GM12872 (cell line): ENCODE measurements around the gene NPW.

Experiments used
- TF ChIP-seq, protein P1 (sequence below): IDR thresholded peaks from 3 replicates; pipeline ENCODE4 v1.5.1; 2011; ENCODE audit warnings: low read depth, mild to moderate bottlenecking, low read length, moderate library complexity; ENCODE audit not compliant: insufficient read depth

NPW gene

GRCh38 chr16:2006317-2006716 lies 13.3 kb upstream of the NPW start:
- TF ChIP-seq, protein P1, sequence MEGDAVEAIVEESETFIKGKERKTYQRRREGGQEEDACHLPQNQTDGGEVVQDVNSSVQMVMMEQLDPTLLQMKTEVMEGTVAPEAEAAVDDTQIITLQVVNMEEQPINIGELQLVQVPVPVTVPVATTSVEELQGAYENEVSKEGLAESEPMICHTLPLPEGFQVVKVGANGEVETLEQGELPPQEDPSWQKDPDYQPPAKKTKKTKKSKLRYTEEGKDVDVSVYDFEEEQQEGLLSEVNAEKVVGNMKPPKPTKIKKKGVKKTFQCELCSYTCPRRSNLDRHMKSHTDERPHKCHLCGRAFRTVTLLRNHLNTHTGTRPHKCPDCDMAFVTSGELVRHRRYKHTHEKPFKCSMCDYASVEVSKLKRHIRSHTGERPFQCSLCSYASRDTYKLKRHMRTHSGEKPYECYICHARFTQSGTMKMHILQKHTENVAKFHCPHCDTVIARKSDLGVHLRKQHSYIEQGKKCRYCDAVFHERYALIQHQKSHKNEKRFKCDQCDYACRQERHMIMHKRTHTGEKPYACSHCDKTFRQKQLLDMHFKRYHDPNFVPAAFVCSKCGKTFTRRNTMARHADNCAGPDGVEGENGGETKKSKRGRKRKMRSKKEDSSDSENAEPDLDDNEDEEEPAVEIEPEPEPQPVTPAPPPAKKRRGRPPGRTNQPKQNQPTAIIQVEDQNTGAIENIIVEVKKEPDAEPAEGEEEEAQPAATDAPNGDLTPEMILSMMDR: no peak

DNA sequence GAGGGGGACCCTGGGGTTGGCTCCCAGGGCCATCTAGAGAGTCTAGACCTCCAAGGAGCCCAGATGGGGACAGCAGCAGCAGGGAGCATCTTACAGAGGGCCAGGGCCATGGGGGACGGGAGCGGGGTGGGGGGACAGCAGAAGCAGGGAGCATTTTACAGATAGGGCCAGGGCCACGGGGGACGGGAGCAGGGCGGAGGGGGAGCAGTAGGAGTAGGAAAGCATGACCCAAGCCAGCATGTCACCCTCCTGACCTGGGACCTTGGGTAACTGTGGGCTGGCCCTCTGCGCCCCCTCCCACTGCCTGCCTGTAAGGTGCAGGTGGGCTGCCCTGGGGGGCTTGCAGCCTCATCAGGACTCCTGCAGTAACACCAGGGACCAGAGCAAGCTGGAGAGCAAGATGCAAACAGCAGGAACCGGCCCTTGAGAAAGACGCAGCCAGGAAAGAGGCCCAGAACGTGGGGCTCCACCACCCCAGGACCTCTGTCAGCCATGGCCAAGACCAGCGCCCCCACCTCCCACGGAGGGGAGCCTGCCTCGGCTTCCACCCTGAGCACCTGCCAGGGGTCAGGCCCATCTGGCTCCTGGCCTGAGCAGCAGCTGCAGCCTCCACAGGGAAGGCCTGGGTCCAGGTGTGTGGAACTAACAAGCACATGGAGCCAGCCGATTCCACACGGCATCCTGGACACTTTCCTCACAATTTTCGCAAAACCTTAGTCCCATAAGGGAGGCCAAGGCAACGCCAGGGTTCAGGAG lies 12.3 kb upstream of the NPW start:
- TF ChIP-seq, protein P1: no peak

- TF ChIP-seq, protein P1: no peak
These were observed 11.5 kb upstream of the NPW start for GRCh38 chr16:2008009-2008526.

- TF ChIP-seq, protein P1: no peak
These were observed 10.9 kb upstream of the NPW start for GRCh38 chr16:2008631-2009163.

- TF ChIP-seq, protein P1: no peak
These were observed 10.3 kb upstream of the NPW start for GRCh38 chr16:2009164-2009711.

- TF ChIP-seq, protein P1: no peak
These were observed 9.6 kb upstream of the NPW start, which contains the start of gene ZNF598 for GRCh38 chr16:2009791-2010510. TSS of gene ZNF598 (minus strand) at chr16:2009821.

DNA sequence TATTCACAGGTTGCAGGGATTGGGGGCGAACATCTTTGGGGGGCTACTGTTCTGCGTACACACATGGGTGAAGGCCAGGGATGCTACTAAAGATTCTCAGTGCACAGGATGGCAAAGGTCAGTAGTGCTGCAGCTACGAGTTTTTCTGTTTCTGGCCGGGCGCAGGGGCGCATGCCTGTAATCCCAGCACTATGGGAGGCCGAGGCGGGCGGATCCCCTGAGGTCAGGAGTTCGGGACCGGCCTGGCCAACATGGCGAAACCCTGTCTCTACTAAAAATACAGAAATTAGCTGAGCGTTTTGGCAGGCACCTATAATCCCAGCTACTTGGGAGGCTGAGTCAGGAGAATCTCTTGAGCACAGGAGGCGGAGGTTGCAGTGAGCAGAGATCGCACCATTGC lies 6.1 kb upstream of the NPW start:
- TF ChIP-seq, protein P1: no peak
